GM18519 (cell line): Measurements from ENCODE around the gene PFKFB4.

Experiments used
- ATAC-seq: cut with Tn5 transposase; IDR thresholded peaks from one replicate; pipeline ENCODE4 v1.9.1; 2021; ENCODE audit warnings: mild to moderate bottlenecking, moderate library complexity; ENCODE audit not compliant: unreplicated experiment, low FRiP score

Gene PFKFB4

DNA sequence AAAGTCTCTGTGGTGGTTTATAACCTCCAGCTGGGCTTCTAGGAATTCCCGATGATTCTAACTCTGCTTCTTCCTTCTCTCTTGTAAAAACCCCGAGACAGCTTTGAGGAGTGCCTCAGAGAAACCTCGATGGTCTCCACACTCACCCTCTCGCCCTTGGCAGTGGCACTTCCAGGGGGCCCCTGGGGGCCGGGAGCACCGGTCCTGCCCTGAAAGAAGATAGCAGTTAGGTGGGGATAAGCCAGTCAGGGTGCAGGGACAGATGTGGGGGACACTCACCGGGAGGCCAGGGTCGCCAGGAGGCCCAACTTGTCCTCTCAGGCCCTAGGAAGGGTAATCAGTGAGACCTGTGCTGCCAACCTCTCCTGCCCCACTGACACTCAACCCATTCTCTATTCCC, 28.8 kb upstream of the PFKFB4 start:
- no peak for ATAC-seq

DNA sequence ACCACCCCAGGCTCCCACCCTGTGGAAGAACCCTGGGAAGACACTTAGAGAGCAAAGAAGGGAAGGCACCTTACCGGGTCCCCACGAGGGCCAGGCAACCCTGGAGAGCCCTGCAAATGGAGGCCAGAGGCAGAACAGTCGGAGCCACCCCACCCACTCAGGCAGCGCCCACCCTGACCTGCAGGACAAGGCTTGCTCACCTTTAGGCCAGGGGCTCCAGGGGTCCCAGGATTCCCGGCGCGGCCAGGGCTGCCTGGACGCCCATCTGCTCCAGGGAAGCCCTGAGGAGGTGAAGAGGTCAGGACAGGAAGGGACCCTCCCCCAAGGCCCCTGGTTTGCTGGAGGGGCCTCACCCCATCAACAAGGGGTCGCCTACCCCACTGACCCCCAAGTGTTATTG, 28.2 kb upstream of the PFKFB4 start:
- no peak for ATAC-seq

DNA sequence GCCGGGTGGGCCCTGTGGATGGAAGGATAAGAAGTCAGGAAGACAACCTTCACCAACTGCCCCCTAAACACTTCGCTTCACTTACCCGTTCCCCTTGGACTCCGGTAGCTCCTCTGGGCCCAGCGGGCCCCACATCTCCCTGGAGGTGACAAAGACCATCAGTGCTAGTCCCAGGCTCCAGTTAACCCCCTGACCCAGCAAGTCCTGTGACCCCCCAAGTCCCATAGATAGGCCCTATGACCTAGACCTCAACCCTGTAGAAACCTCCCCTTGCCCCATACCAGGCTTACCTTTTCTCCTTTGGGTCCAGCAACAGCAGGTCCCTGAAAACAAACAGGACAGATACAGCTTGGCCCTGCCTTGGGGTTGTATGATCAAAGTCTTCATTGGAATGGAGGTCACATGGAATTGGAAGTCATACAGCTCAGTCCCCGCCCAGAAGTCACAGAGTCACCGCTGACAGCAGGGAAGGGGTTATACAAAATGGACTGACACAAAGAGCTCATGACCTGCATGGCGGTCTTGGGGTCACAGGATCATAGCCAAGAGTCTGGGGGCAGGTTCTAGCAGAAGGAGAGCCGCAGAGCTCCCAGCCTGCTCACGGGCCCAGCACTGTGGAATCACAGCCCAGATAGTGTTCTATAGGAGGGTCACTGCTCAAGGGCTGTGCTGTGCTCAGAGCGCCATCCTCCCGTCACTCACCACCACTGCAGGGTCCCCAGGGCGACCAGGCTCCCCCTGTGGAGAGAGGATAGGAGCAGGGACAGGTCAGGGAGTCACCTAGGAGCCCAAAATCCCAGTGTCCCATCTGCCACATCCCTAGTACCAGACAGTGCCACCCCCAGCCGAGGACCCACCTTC, 25.2 kb upstream of the PFKFB4 start:
- ATAC-seq = no peak

DNA sequence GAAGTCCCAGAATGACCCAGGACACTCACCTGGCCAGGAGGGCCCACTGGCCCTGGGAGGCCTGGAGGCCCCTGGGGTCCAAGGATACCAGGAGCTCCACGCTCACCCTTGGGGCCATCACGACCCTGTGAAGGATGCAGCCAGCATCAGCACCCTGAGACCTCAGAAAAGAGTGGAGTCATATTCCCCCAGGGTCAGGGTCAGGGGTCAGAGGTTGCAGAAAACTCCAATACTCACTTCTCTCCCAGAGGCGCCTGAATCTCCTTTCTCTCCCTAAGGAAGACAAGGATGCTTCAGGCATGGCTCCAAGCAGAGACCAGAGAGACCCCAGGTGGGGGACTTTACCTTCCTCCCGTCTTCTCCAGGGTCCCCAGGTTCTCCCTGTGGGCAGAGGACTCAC, 20.0 kb upstream of the PFKFB4 start:
- no peak for ATAC-seq

DNA sequence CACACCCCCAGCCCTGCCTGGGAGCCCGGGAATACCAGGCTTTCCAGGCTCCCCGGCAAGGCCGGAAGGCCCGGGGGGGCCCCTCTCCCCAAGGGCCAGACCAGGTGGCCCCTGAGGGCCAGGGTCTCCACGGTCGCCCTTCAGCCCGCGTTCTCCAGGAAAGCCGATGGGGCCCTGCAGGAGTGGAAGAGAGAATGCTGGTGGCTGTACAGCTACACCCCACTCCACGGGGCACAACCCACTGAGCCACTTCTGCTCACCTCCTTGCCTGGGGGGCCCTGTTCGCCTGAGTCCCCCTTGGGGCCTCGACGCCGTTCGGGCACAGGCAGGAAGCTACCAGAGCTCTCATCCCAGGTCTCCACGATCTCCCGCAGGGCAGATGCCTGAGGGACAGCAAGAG, 18.8 kb upstream of the PFKFB4 start:
- no peak for ATAC-seq

- ATAC-seq = no peak
Observed at GRCh38 chr3:48573973-48574585, 17.5 kb upstream of the PFKFB4 start.

GRCh38 chr3:48572517-48572916, 15.9 kb upstream of the PFKFB4 start:
- ATAC-seq = no peak

DNA sequence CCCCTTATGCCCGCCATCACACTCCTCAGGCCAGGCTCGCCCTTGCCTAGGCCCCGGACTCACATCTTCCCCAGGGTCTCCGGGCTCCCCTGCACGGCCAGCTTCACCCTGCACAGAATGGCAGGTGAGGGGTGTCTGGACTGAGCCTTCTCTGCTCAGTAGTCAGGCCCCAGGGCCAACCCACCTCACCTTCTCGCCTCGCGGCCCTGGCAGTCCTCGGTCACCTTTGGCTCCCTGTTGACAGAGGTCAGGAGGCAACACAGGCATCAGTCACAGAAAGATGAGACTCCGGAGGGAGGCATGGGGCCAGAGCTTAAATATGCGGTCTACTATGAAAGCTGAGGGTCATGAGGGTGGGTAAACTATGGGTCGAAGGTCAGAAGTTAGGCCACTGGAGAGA, 15.3 kb upstream of the PFKFB4 start:
- no peak for ATAC-seq

DNA sequence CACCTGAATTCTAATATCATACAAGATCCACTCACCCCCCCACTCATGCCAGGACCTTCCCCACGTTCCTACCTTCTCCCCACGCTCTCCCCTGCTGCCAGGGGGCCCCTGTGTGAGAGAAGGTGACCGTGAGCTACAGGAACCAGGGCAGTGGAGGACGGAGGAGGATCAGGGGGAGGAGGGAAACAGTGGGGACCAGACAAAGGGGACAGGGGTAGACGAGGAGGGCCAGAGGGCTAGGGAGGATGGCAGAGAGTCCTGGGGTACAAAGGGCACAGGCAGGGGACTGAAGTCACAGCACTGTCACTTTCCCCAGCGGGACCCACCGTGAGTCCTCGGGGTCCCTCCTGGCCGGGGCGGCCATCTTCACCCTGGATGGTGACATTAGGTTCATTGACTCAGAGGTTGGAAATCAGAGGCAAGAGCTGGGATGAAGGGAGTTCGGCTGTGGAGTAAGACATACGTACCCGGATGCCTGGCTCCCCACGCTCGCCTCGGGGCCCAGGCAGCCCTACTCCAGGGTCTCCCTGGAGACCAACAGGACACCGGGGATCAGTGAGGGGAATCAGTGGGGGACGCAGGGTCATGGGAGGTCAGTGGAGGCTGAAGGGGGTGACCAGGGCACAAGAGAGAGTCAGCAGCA, 13.3 kb upstream of the PFKFB4 start:
- no peak for ATAC-seq

DNA sequence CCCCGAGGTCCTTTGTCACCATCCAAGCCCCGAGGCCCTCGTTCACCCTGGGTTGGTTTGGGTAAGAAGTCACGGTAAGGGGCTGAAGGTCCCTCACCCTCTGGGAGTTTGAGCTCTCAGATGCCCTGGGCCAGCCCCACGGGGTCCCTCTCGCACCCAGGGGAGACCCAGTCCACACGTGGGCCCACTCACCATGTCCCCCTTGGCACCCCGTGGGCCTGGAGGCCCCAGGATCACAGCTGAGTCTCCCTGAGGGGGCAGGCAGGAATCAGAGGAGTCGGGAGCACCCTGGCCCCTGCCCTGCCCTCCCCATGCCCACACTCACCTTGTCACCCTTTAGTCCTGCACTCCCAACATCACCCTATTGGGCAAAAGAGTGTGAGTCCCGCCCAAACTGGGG, 12.8 kb upstream of the PFKFB4 start:
- no peak for ATAC-seq

- no peak for ATAC-seq
Observed at GRCh38 chr3:48568476-48568875, 11.9 kb upstream of the PFKFB4 start.

DNA sequence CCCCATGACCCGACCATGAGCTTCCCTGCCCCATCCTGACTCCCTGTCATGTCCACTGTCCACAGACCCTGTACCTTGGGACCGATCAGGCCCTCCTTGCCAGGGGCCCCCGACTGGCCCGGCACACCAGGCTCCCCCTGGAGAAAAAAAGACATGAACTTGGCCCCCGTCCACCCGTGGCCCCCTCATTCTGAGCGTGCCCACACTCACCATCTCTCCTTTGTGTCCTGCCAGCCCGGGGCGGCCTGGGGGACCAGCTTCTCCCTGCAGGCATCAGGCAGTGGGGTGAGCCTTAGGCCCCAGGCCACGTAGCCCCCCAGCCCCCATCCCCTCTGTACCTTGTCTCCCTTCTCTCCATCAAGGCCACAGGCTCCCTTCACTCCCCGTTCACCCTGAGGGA, 10.9 kb upstream of the PFKFB4 start:
- ATAC-seq = no peak

DNA sequence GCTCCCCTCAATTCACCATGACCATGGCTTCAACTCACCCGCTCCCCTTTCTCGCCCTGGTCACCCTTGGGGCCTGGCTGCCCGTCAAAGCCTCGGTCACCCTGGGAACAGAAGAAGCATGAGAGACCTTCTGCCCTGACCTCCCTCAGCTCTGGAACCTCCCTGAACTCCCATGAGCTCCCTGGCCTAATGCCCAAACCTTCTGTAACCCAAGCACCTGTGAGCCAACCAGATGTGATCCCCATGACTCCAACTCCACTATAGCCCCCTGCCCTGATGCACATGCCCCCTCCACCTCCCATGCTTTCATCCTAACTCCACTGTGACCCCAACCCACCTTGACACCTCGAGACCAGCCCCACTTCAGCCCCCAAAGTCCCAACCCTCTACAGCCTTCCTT, 10.5 kb upstream of the PFKFB4 start:
- ATAC-seq = no peak

DNA sequence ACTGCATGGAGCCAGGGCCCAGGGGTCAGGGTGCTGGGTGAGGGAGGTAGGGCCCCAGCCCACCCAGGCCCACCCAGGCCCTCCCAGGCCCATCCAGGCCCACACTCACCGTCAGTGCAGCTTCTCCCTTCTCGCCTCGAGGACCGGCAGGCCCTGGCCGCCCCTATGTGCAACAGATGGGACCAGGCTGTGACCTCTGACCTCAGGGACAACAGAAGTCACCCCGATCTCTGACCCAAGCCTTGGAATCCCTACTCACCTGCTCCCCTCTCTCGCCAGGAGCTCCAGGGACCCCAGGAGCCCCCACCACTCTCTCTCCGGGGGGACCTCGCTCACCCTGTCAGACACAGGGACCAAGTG, 9.8 kb upstream of the PFKFB4 start:
- no peak for ATAC-seq

DNA sequence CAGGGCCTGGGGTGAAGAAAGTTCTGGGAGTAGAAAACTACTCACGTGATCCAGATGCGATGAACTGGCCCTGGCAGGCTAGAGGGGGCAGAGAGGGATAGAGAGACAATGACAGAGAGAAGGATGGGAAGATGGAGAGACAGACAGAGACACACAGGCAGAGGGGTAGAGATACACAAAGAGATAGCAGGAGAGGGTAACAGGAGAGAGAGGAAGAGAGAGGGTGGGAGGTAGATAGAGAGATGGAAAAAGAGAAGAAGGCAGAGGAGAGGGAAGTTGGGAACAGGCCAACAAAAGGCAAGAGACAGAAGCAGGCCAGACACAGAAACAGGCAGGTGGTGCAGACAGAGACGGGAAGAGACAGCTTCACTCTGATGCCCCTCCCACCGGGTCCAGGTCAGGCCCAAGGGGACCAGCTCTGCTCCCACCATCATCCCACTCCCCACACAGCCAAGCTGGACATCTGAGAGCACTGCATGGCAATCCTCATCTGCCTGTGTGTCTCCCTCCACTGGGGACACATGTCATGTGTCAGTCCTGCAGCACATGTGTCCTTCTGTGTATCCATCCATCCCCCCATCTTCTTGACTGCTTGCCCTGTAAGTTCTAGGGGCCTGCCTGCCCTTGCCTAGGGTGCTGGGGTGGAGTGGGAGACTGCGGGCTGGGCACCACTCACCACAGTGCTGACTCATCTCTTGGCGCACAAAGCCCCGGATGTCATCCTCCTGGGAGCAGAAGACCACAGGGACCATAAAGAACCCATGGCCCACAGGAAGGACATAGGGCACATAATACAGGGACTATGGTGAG, 9.2 kb upstream of the PFKFB4 start:
- ATAC-seq = no peak

DNA sequence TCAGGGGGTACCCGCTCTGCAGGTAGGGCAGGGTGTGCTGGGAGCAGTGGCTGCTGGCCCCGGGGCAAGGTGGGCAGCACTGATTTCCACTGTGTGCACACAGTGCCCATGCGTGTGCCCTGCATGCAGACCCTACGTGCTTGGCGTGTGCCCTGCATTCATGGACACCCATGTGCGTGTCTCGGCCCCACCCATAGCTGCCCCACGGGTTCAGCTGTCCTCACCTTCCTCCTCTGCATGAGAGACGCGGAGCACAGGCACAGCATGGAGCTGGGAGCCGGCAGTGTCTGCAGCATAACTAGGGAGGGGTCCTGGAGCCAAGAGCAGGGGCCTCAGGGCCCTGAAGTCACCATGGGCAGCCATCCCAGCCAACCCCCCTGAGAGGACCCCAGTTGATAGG, 8.6 kb upstream of the PFKFB4 start:
- no peak for ATAC-seq

- ATAC-seq = no peak
Observed at GRCh38 chr3:48564667-48565066, 8.1 kb upstream of the PFKFB4 start.

DNA sequence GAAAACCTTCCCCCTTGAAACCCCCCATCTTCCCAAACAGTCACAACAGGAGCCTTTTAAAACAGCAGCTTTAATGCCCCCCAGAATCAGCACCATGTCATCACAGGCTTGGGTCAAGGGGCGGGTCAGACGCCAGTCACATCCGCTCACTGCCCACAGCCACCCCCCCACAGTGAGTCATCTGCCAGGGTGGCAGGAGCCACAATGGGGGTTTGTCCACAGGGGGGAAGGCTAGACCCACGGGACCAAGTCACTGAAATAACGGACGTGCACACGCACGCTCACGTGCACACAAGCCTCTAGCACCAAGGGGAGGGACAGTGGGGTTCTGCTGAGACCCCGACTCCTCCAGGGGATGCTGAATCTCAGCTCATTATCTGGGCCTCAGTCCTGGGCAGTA, 7.4 kb upstream of the PFKFB4 start:
- ATAC-seq = no peak

- no peak for ATAC-seq
Observed at GRCh38 chr3:48563382-48563918, 6.8 kb upstream of the PFKFB4 start, which contains the start of gene UCN2. Gene UCN2 (minus strand): TSS chr3:48563781. CDS start chr3:48563124, 657 bp downstream.

- ATAC-seq = no peak
Observed at GRCh38 chr3:48562367-48563095, 5.9 kb upstream of the PFKFB4 start.
